SK-N-MC (cell line): ENCODE data around the gene CUX1.
A peak's percentile ranks its signal among the peaks of the same experiment; 100 is the strongest.
"Not testable (repeated sequence)": the region's sequence is repeated elsewhere in the genome, so short reads cannot be mapped to it uniquely, and the experiment has no call there.

Experiments used
- DNase-seq: peaks from one replicate; pipeline ENCODE4 v3.0.0-alpha.2; 2011; ENCODE audit warnings: low read depth, low spot score
- H3K27ac ChIP-seq: fragments of 200-600 bp; sonication (generic); 2 replicates; pipeline ENCODE4 v1.5.1; 2016; ENCODE audit warnings: mixed run types
- H3K36me3 ChIP-seq: fragments of 200-600 bp; sonication (generic); 2 replicates; pipeline ENCODE4 v1.6.1; 2017; ENCODE audit warnings: antibody characterized with exemption, low read length, mixed read lengths; ENCODE audit not compliant: insufficient read depth
- H3K4me3 ChIP-seq: fragments of 200-600 bp; sonication (generic); 2 replicates; pipeline ENCODE4 v1.5.1; 2016
- H3K9ac ChIP-seq: fragments of 200-600 bp; sonication (generic); 2 replicates; pipeline ENCODE4 v1.8.0; 2017; ENCODE audit warnings: mixed run types, mixed read lengths; ENCODE audit not compliant: insufficient read length
- H3K9me3 ChIP-seq: fragments of 200-600 bp; sonication (generic); 2 replicates; pipeline ENCODE4 v1.6.1; 2017; ENCODE audit warnings: low read depth, mild to moderate bottlenecking, antibody characterized with exemption, low read length, moderate library complexity, mixed read lengths
- EZH2 ChIP-seq: fragments of 200-600 bp; sonication (generic); IDR thresholded peaks from one replicate; pipeline ENCODE4 v1.6.1; 2017; ENCODE audit warnings: antibody characterized with exemption
- FOXP2 ChIP-seq: optimal IDR thresholded peaks from 2 replicates; pipeline ENCODE3; 2011; ENCODE audit warnings: mild to moderate bottlenecking, moderate library complexity; ENCODE audit not compliant: insufficient read depth; ENCODE audit errors: extremely low read length, control extremely low read depth
- POLR2AphosphoS5 ChIP-seq: IDR thresholded peaks from 2 replicates; pipeline ENCODE4 v1.6.1; 2012; ENCODE audit warnings: mild to moderate bottlenecking, low read depth, low read length, borderline replicate concordance

Gene CUX1

DNA sequence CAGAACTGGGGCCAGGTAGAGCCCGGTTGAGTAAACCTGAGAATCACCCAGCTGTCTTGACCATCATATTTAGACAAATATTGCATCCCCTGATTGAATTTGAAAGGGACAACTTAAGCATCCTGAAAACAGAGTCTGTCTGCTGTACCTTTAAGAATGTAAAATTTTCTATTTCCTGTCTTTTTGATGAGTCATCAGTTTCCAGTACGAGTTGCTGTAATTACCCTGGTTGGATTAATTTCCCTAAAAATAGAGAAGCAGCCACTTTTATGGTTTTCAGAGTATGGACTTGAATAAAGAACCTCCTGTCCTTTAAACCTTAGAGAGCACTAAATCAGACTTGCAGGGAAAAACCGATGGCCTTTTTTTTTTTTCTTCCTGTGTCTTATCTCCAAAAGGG lies 304.6 kb downstream of the CUX1 start:
- Histone ChIP-seq H3K36me3 (no peaks in the 10 kb centered on the region; the same call in 1 of the 2 replicates), H3K9ac (peak overlapping the region; percentile 20), H3K4me3 (peak overlapping the region; percentile 53), H3K9me3 (no peaks in the 10 kb centered on the region), H3K27ac (peak overlapping the region; percentile 62)
- TF ChIP-seq EZH2 (no peak), POLR2AphosphoS5 (peak; percentile 38; the same call in 1 of the 2 replicates)
- DNase-seq = peak; percentile 75

DNA sequence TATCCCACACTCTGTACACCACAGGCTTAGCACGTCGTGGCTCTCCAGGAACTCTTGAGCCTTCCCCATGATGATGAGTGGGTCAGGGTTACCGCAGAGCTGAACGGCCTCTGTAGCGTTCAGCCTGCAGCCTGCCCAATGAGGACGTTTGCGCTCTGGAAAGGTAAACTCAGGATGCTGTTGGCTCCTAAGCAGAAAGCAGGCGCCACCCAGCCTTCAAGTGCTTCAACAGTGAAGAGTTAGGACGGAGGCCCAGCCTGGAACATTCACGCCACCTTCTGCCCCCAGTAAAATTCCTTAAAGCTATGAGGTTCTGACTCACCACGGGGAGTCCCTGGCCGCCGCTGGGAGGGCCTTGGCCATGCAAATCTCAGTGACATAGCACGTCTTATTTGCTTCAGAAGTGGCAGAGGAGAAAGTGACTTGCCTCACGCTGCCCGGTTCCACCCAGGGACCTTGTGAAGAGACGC lies 307.7 kb downstream of the CUX1 start:
- no peak for DNase-seq
- Histone ChIP-seq H3K27ac (no peak overlapping the region), H3K9ac (no peak overlapping the region), H3K36me3 (no peaks in the 10 kb centered on the region; the same call in 1 of the 2 replicates), H3K4me3 (no peak overlapping the region), H3K9me3 (no peaks in the 10 kb centered on the region)
- TF ChIP-seq FOXP2 = no peak
- no peak for TF ChIP-seq EZH2
- no peak for TF ChIP-seq POLR2AphosphoS5

DNA sequence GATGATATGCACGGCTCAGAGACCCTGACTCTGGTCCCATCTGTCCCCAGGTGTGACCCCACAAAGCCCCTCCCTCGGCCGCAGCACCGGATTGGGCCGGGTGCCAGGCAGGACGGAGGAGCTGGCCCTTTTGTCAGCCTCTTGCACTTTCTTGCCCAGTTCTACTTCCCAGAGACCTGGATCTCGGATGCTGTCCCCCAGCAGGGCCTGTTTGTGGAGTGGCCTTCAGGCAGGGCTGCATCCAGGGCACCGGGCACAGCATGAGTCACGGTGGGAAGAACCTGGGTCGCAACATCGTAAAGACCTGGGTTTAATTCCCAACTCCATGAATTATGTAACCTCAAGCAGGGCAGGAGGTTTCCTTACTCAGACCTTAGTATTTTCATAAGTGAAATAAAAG lies 310.9 kb downstream of the CUX1 start:
- no peak overlapping the region for H3K4me3 ChIP-seq
- DNase-seq = no peak
- H3K9me3 ChIP-seq = no peaks in the 10 kb centered on the region

DNA sequence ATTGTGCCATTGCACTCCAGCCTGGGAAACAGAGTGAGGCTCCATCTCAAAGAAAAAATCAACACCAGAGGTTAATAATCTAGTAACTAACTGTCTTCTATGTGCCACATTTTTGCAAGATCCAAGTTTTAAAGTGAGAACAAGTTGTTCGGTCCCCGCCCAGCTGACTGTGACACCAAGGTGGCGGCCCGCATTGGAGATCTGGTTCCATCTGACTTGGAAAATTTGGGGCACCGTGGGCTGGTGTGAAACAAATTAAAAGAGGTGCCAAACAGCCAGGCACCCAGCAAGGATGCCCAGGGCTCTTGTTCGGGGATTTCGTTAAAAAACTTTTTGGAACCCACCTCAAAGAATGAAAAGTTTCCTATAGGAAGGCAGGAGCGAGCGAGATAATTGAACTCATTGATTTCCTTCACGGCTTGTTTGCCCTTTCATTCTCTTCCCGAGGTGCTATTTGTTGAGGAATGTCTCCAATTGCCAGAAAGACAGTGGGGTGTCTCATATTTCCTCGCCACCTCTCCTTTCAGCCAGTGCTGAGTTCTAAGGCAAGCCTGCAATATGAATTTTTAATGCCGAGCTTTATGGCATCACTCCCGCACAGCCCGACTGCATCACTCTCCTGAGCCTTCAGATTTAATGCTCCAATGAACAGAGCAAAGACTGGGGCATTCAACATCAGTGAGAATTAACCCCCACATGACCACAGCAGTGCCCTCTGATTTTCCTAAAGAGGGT lies 312.4 kb downstream of the CUX1 start:
- Histone ChIP-seq H3K27ac (no peak overlapping the region), H3K9me3 (no peaks in the 10 kb centered on the region), H3K36me3 (no peaks in the 10 kb centered on the region; the same call in 1 of the 2 replicates), H3K9ac (no peak overlapping the region), H3K4me3 (no peak overlapping the region)
- no peak for DNase-seq
- TF ChIP-seq EZH2 (no peak), POLR2AphosphoS5 (no peak), FOXP2 (no peak)

More for the DNA sequence above, 310.9 kb downstream of the CUX1 start:
- TF ChIP-seq EZH2 = no peak
- TF ChIP-seq FOXP2 = no peak
- Histone ChIP-seq H3K36me3 (no peaks in the 10 kb centered on the region; the same call in 1 of the 2 replicates), H3K27ac (no peak overlapping the region), H3K9ac (no peak overlapping the region)

DNA sequence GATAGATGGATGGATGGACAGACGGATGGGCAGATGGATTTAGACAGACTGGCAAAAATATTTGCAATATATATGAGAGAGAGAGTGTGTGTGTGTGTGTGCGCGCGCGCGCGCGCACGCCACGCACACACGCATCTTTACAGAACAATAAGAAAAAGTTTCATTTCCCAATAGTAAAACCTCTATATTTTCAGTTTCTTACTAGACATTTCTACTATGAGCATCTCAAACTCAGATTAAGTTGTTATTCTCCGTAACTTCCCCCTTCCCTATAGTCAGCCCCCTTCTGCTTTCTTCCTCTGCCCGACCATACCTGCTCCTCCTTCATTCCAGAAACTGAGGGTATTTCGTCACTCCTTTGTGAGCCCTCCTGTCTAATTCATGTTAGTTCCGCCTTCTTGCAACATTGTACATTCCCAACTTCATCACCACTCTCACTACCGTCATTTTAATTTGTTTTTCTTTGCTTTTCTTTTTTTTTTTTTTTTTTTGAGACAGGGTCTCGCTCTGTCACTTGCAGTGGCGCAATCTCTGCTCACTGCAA lies 314.9 kb downstream of the CUX1 start:
- H3K9me3 ChIP-seq = no peaks in the 10 kb centered on the region
- TF ChIP-seq FOXP2 (no peak), EZH2 (no peak), POLR2AphosphoS5 (no peak)
- no peak overlapping the region for H3K27ac ChIP-seq
- H3K4me3 ChIP-seq = no peak overlapping the region
- no peaks in the 10 kb centered on the region for H3K36me3 ChIP-seq
- H3K9ac ChIP-seq = no peak overlapping the region
- DNase-seq = no peak

DNA sequence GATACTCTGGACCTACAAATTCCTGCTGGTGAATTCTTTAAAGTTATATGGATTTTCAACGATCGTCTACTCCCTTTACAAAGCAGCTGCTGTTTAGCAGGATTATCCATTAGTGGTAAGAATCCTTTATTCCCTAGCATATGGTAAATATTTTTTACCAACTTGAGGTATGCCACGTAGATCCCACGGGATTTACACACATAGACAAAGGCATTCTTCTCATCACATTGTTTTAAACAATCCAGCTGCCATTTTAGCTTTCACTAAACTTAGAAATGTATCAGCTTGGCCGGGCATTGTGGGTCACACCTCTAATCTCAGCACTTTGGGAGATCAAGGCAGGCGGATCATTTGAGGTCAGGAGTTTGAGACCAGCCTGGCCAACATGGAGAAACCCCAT lies 321.2 kb downstream of the CUX1 start:
- H3K4me3 ChIP-seq = no peak overlapping the region
- H3K9me3 ChIP-seq = no peaks in the 10 kb centered on the region
- no peaks in the 10 kb centered on the region for H3K36me3 ChIP-seq
- no peak for DNase-seq
- H3K27ac ChIP-seq = no peak overlapping the region
- no peak overlapping the region for H3K9ac ChIP-seq
- TF ChIP-seq FOXP2 (no peak), POLR2AphosphoS5 (no peak), EZH2 (no peak)

DNA sequence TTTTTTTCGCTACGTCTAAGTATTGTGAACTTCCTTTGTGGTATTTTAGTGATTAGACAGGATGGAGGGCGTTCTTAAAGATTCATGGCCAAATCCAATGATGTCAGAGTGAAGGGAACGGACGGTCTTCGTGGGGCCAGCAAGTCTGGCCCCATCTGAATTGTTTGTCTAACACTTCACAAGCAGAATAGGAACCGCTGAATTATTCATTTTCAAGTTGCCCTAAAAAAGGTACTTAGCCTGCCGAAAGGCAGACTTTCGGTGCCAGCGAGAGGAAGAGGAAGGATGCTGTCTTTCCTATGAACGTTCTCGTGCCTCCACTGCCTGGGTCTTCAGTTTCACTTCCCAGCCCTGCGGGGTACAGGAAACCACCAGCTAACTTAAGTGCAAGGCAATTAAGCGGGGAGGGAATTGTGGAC lies 323.5 kb downstream of the CUX1 start:
- Histone ChIP-seq H3K36me3 (no peaks in the 10 kb centered on the region), H3K27ac (no peak overlapping the region), H3K4me3 (no peak overlapping the region), H3K9me3 (no peaks in the 10 kb centered on the region), H3K9ac (no peak overlapping the region)
- TF ChIP-seq EZH2 = no peak
- no peak; the same call in 1 of the 2 replicates for TF ChIP-seq POLR2AphosphoS5
- TF ChIP-seq FOXP2 = no peak
- DNase-seq = peak; percentile 56

DNA sequence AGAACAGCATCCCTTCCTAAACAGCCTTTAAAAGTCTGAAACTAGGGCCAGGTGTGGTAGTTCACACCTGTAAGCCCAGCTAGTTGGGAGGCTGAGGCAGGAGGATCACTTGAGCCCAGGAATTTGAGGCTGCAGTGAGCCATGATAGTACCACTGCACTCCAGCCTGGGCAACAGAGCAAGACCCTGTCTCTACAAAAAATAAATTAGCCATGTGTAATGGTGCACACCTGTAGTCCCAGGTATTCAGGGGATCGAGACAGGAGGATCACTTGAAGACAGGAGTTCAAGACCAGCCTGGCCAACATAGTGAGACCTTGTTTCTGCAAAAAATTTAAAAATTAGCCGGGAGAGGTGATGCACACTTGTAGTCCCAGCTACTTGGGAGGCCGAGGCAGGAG lies 325.0 kb downstream of the CUX1 start:
- not testable (repeated sequence) for H3K9me3 ChIP-seq, H3K4me3 ChIP-seq, H3K27ac ChIP-seq, H3K36me3 ChIP-seq, DNase-seq, H3K9ac ChIP-seq

DNA sequence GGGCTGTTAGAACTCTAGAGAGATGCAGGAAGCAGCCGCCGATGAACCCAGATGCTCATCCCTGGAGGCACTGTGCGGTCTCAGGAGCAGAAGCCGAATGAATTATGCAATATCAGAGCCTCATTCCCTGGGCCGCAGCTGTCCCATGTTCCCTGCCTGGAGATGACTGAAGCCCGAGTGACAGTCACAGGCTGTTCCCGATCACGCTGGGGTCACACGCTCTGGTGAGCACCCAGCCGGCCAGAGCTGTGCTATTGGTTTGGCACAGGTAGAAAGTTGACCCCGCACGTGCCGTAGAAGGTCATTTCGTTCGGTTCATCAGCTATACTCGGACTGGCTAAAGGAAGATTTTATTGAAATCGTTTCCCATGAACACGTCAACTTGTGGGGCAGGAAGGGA lies 328.7 kb downstream of the CUX1 start:
- DNase-seq = no peak
- Histone ChIP-seq H3K9me3 (no peaks in the 10 kb centered on the region), H3K36me3 (no peaks in the 10 kb centered on the region), H3K9ac (no peak overlapping the region), H3K27ac (no peak overlapping the region), H3K4me3 (no peak overlapping the region)
- TF ChIP-seq EZH2 (no peak), FOXP2 (no peak), POLR2AphosphoS5 (no peak)
